ENCODE measurements around the gene NUB1.

NUB1 gene

DNA sequence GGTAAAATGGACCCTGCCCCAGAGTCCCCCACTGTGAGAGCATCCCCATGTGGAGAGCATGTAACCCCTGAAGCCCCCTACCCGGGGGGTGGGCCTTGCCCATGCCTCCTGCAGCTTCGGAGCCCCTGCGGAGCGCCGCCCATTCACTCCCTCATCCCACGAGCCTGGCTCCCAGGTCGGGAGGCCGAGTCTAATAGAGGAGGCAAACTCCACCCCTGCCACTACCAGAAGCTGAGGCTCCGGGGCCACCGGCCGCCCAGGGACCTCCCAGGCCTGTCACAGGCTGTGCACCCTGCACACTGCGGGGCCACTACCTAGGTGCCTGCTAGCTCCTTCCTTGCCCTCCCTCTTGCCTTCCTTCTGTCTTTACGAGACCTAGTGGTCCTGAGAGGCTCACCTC, 50.8 kb downstream of the NUB1 start:
- TF ChIP-seq CTCF (IDR thresholded peaks at IDR 0.05) = no peak

DNA sequence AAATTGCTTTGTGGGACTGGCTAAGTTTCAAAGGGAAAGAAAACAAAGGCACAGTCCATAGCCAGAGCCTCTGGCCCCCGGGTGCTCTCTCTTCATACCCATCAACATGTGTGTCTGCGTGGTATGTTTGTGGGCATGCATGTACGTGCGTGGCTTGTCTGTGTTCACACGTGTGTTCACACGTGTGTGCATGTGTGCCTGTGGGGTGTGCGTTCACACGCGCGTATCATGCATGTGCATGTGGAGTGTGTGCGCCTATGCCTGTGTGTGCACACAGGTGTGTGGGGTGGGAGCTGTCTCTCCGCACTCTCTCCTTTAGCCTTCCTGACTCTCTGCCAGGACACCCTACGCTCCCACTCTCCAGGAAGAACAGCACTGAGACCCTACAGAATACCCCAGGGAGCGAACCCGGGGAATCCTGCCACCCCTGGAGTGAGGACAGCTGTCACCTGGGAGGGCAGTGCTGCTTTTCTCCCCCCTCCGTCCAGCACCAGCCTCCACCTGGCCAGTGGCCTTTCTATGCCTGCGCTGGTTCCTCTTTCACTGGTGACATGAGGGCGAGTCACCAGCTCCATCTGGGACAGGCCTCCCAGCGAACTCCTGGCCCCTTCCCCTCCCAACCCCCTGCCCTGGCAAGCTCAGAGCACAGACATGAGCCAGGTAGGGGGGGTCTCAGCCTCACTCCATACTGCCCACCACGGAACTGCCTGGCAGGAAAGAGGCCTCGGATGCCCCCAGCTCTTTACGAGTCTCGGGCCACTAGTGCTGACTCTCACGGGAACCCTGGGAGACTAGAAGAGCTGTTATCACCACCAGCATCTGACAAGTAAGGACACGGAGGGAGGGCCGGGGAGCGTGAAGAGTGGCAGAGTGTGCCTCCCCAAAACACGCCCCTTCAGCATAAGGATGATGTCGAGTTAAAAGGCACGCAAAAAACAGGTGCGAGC, 51.7 kb downstream of the NUB1 start:
- no peak for TF ChIP-seq CTCF (IDR thresholded peaks at IDR 0.05)

DNA sequence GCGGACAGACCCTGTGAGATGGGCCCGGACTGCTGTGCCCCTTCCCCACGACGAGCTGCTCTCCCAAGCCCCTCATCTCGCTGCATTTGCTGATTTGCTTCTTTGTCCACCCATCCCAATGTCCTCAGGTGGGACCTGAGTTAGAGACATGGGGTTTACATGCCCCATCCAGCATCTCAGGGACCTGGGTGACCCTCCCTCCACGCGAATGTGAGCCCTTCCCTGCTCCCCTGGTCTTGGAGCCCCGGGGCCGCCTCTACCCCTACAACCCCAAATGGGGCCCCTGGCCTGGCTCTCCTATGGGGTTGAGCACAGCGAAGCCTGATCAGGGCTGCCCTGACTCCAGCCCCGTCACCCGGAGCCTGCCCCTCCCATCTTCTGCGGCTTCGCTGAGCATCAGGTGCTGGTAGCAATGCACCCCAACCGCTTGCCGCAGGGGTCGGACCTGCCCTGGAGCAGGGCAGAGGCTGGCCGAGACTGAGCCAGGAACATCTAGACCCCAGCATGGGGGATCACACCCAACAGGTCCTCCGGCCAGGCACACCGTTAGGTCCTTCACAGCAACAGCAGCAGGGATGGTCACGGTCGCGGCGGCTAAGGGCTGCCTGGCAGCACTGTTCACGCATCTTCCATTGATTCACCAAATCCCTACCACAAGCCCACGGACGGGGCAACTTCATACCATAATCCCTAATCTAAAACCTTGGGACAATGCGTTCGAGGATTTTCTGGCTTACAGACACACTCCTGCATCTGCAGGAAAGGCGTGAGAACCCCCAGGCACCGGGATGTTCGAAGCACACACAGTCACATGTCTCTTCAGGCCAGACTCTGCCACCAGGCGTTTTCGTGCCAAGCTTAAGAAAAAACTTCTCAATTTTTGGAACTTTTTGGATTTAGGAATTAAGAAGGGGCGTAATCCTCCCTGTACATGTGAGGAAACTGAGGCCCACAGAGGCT, 52.7 kb downstream of the NUB1 start:
- no peak for TF ChIP-seq CTCF (IDR thresholded peaks at IDR 0.05)

- TF ChIP-seq CTCF (IDR thresholded peaks at IDR 0.05) = no peak
Observed at GRCh38 chr7:151395036-151395367, 53.4 kb downstream of the NUB1 start.

GRCh38 chr7:151396328-151396970, 54.8 kb downstream of the NUB1 start:
- no peak for TF ChIP-seq CTCF (IDR thresholded peaks at IDR 0.05)

GRCh38 chr7:151397026-151397425, 55.4 kb downstream of the NUB1 start:
- no peak for TF ChIP-seq CTCF (IDR thresholded peaks at IDR 0.05)
